GM12864 (cell line): ENCODE measurements around the gene WDR7.

Source experiments
- DNase-seq: peaks from one replicate; pipeline ENCODE4 v3.0.0-alpha.2; 2011; ENCODE audit warnings: low read depth
- H3K4me3 ChIP-seq: 2 replicates; pipeline ENCODE4 v1.5.1; 2011; ENCODE audit warnings: mild to moderate bottlenecking, low read depth, low read length, control low read depth
- TF ChIP-seq, protein P1 (sequence below): IDR thresholded peaks from 2 replicates; pipeline ENCODE4 v1.5.1; 2011; ENCODE audit warnings: low read depth, mild to moderate bottlenecking, moderate library complexity, low read length, control low read depth, inconsistent platforms; ENCODE audit errors: missing control alignments

The WDR7 gene

DNA sequence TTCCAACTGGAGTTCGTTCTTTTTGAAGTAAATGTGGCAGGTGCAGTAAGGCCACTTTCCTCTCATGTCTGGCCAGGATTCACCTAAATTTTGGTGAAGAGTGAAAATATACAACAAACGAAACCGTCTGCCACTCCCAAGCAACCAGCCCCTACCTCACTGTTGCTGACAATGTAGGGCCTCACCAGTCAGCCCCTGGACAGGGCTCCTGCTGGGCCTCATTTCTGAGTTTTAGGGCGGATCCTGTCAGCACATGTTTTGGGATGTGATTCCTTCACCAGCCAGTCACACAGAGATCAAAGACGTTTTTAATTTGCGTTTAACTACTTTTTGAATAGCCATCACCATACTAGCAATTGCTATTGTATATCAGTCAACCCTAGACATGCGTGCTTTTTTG, 185.0 kb downstream of the WDR7 start:
- H3K4me3 ChIP-seq: no peak overlapping the region
- no peak for DNase-seq
- TF ChIP-seq, protein P1, sequence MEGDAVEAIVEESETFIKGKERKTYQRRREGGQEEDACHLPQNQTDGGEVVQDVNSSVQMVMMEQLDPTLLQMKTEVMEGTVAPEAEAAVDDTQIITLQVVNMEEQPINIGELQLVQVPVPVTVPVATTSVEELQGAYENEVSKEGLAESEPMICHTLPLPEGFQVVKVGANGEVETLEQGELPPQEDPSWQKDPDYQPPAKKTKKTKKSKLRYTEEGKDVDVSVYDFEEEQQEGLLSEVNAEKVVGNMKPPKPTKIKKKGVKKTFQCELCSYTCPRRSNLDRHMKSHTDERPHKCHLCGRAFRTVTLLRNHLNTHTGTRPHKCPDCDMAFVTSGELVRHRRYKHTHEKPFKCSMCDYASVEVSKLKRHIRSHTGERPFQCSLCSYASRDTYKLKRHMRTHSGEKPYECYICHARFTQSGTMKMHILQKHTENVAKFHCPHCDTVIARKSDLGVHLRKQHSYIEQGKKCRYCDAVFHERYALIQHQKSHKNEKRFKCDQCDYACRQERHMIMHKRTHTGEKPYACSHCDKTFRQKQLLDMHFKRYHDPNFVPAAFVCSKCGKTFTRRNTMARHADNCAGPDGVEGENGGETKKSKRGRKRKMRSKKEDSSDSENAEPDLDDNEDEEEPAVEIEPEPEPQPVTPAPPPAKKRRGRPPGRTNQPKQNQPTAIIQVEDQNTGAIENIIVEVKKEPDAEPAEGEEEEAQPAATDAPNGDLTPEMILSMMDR: no peak

DNA sequence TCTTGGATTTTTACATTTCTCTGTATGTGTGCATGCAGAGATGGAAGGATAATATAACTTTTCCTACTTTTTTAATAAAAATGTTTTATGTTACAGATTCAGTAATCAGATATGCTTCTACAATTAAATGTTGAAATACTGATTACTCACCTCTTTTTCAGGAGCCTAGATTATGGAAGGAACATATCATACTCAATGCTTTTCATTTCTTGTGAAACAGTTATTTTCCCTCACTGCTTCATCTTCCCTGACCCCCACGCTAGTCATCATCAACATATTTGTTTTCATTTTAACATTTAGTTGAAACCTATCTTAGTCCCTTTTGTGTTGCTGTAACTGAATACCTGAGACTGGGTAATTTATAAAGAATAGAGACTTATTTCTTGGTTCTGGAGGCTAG, 190.7 kb downstream of the WDR7 start:
- TF ChIP-seq, protein P1: no peak
- H3K4me3 ChIP-seq: no peak overlapping the region
- no peak for DNase-seq

DNA sequence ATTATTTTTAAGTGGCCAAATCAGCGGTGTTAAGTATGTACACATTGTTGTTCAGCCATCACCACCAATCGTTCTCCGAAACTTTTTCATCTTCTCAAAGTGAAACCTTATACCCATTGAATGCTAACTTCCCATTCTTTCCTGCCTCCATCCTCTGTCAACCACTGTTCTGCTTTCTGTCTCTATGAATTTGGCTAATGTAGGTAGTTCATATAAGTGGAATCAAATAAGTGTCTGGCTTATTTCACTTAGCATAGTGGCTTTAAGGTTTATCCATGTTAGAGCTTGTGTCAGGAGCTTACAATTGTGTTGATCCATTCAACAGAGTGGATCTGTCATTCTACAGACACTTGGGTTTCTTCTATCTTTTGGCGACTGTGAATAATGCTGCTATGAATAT, 192.1 kb downstream of the WDR7 start:
- H3K4me3 ChIP-seq: no peak overlapping the region
- TF ChIP-seq, protein P1: no peak
- no peak for DNase-seq

DNA sequence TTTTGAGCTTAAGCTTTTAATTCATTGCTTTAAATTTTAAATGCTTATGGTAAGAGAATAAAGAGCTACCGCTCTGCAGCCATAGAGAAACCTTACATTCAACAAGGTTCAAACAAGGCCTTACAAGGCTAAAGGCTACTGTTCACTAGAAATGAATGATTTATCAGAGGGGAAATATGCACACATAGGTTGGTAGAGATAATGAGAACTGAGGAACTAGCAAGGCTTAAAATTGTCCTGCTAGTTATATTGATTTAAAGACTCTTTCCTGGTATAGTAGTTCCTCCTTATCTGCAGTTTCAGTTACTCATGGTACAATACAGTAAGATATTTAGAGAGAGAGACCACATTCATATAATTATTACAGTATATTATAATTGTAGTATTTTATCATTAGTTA, 193.4 kb downstream of the WDR7 start:
- TF ChIP-seq, protein P1: no peak
- no peak overlapping the region for H3K4me3 ChIP-seq
- DNase-seq: no peak

DNA sequence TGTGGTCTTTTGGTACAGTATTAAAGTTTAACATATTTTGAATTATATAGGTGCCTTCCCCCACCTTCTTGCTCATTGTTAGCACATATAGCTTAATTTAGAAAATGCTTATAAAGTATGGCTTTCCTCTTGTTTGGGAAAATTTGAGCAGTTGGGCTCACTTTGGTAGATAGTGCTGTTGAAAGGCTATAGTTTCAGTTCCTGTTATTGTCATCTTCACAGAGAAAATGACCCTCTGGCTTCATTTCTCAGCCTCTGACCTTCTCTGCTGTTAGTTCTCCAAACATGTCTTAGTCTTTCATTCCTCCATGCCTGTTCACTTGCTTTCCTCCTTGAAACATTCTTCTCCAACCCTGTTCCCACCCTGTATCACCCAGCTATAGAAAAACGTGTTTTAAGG, 200.6 kb downstream of the WDR7 start:
- no peak for DNase-seq
- no peak overlapping the region for H3K4me3 ChIP-seq

DNA sequence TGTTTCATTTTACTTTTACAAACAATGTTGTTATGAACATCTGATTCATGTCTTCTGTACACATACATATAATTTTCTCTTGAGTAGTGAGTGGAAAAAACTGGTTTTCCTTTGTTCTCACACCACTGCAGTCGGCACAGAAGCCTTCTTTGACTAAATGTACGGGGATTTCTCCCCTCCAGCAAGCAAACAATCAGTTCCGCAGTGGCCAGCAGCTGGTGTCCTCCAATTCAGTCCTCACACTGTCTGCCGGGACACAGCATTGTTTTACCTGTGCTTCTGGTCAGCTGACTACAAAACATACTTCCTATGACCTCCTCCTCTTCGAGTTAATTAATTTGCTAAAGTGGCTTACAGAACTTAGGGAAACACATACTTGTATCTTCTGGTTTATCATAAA, 202.8 kb downstream of the WDR7 start:
- no peak for DNase-seq
- no peak overlapping the region for H3K4me3 ChIP-seq

More for the DNA sequence above, 200.6 kb downstream of the WDR7 start:
- TF ChIP-seq, protein P1: no peak

DNA sequence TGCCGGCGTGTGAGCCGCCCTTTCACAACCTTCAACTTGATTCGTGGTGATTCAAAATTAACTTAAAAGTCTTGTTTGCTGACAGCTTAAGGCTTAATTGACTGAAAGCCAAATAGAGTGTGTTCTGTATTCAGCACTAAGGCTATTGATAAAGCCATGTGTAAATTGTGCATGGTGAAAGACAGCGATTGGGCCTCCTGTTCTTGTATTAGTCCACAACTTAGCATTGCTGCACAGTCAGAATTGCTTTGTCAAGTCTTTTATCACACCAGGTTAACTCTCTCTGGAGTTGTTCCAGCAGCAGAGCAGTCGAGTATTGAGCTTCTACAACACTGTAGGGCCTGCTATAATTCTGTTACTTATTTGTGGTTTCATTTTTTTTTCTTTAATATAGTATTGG, 210.1 kb downstream of the WDR7 start:
- H3K4me3 ChIP-seq: no peak overlapping the region
- no peak for DNase-seq
- TF ChIP-seq, protein P1: no peak

More for the DNA sequence above, 202.8 kb downstream of the WDR7 start:
- TF ChIP-seq, protein P1: no peak
